ENCODE measurements around the gene LYPD1. TPM values are rescaled to one million over a fixed set of nuclear protein-coding genes. Genes with fewer than 3 reads are reported as not detected.
A peak's percentile ranks its signal among the peaks of the same experiment; 100 is the strongest.

The LYPD1 gene
- total RNA-seq, 1 donor from 2014 or later, result 20.7 TPM

- peak; percentile 22 for DNase-seq (ENCODE audit: low read depth)
Observed at GRCh38 chr2:132668189-132668823, 1.7 kb downstream of the LYPD1 start.

GRCh38 chr2:132667706-132668105 is 2.3 kb downstream of the LYPD1 start:
- DNase-seq (ENCODE audit: low read depth), result no peak

GRCh38 chr2:132665401-132666140 is 4.4 kb downstream of the LYPD1 start:
- DNase-seq (ENCODE audit: low read depth), result no peak

- DNase-seq (ENCODE audit: low read depth), result no peak
Observed at GRCh38 chr2:132664096-132664495, 5.9 kb downstream of the LYPD1 start.

GRCh38 chr2:132662732-132663131 is 7.3 kb downstream of the LYPD1 start:
- DNase-seq (ENCODE audit: low read depth), result no peak

- no peak for DNase-seq (ENCODE audit: low read depth)
Observed at GRCh38 chr2:132659331-132659730, 10.7 kb downstream of the LYPD1 start.

GRCh38 chr2:132656266-132656975 is 13.6 kb downstream of the LYPD1 start:
- no peak for DNase-seq (ENCODE audit: low read depth)

GRCh38 chr2:132654968-132655367 is 15.0 kb downstream of the LYPD1 start:
- no peak for DNase-seq (ENCODE audit: low read depth)

GRCh38 chr2:132654335-132654734 is 15.7 kb downstream of the LYPD1 start:
- DNase-seq (ENCODE audit: low read depth), result no peak

GRCh38 chr2:132652474-132652873 is 17.5 kb downstream of the LYPD1 start:
- no peak for DNase-seq (ENCODE audit: low read depth)

- peak; percentile 44 for DNase-seq (ENCODE audit: low read depth)
Observed at GRCh38 chr2:132651115-132652045, 18.6 kb downstream of the LYPD1 start.

- DNase-seq (ENCODE audit: low read depth), result no peak
Observed at GRCh38 chr2:132646540-132647108, 23.4 kb downstream of the LYPD1 start.

GRCh38 chr2:132645722-132646539 is 24.1 kb downstream of the LYPD1 start:
- DNase-seq (ENCODE audit: low read depth), result no peak

GRCh38 chr2:132645176-132645575 is 24.8 kb downstream of the LYPD1 start:
- DNase-seq (ENCODE audit: low read depth), result no peak

GRCh38 chr2:132642415-132642814 is 27.6 kb downstream of the LYPD1 start:
- no peak for DNase-seq (ENCODE audit: low read depth)

GRCh38 chr2:132641819-132642218 is 28.2 kb downstream of the LYPD1 start:
- no peak for DNase-seq (ENCODE audit: low read depth)

- DNase-seq (ENCODE audit: low read depth), result no peak
Observed at GRCh38 chr2:132640116-132640515, 29.9 kb downstream of the LYPD1 start.

- no peak for DNase-seq (ENCODE audit: low read depth)
Observed at GRCh38 chr2:132638313-132639040, 31.5 kb downstream of the LYPD1 start.

- no peak for DNase-seq (ENCODE audit: low read depth)
Observed at GRCh38 chr2:132636346-132636745, 33.7 kb downstream of the LYPD1 start.

GRCh38 chr2:132633635-132634034 is 36.4 kb downstream of the LYPD1 start:
- no peak for DNase-seq (ENCODE audit: low read depth)
